Activated naive CD8-positive, alpha-beta T cell treated with anti-CD3 and anti-CD28 coated beads for 36 hours (primary cell): ENCODE measurements around the gene OTULIN. TPM values are rescaled to one million over a fixed set of nuclear protein-coding genes. Genes with fewer than 3 reads are reported as not detected.

Experiments used
- DNase-seq: peaks from one replicate; pipeline ENCODE4 v3.0.0; 2021
- H3K27ac Mint-ChIP-seq: one replicate; pipeline ENCODE4 v1.8.0; 2022; ENCODE audit warnings: mild to moderate bottlenecking, moderate library complexity, mixed read lengths
- H3K27me3 Mint-ChIP-seq: one replicate; pipeline ENCODE4 v1.8.0; 2022; ENCODE audit warnings: mild to moderate bottlenecking, mixed read lengths
- H3K36me3 Mint-ChIP-seq: one replicate; pipeline ENCODE4 v1.8.0; 2021; ENCODE audit warnings: mild to moderate bottlenecking, mixed read lengths
- H3K4me1 Mint-ChIP-seq: one replicate; pipeline ENCODE4 v1.8.0; 2021; ENCODE audit warnings: mixed read lengths
- H3K4me3 Mint-ChIP-seq: one replicate; pipeline ENCODE4 v1.8.0; 2022; ENCODE audit warnings: mild to moderate bottlenecking, moderate library complexity, mixed read lengths
- H3K9me3 Mint-ChIP-seq: one replicate; pipeline ENCODE4 v1.8.0; 2022; ENCODE audit warnings: mixed read lengths
- total RNA-seq, 2 experiments: library from RNA; stranded (reverse); gene quantifications; one replicate each; pipeline ENCODE4 v1.2.3, GENCODE V29; 2021

Gene OTULIN
- total RNA-seq, 2 experiments from 2014 or later = 68.9 TPM

DNA sequence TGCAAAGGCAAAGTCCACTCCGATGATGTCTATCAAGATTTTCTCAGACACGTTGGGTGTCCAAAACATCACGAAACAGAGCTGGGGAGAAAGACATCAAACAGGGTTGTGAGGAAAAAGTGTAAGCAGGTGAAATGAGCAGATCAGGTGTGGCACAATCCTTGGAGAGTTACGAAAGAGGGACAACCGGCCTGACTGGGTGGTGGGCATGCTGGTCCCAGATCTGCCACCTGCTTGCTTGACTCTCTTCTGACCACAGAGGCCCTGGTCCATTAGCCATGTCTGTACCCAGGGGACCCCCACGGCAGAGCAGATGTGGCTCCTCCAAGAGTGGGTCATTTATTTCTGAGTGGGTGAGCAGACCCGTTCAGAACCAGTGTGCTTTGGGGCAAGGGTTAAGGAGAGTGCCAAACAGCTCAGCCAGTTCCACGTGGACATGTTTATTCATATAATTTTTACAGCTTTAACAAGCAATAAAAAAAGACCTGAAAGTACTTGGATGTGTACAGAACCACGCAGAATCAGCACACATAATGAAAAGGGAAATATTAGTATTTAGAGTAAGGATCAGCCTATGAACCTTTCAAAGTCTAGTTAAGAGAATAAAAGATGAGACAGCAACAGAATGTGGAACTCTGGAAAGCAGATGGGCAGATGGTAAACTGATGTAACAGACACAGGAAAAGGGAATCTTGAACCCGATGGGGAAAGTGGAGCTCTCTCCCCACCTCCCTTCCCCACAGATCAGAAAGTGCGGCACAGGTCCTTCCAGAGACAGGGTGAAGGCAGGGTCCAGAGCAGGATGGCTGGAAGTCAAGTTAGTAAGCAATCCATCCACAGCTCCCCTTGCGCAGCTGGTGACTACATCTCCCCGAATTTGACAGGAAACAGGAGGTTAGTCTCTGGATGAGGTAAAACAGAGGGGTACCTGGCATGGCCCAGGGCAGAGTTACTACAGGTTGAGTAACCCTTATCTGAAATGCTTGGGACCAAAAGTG is 52.5 kb downstream of the OTULIN start:
- Mint-ChIP-seq H3K4me1 (peaks cover 10% of the 10 kb centered on the region), H3K27me3 (no peaks in the 10 kb centered on the region), H3K4me3 (no peak overlapping the region), H3K9me3 (no peaks in the 10 kb centered on the region), H3K27ac (no peak overlapping the region), H3K36me3 (peaks cover 28% of the 10 kb centered on the region)
- DNase-seq = no peak

GRCh38 chr5:14718778-14719177 is 54.3 kb downstream of the OTULIN start:
- Mint-ChIP-seq H3K4me3 (no peak overlapping the region), H3K27ac (no peak overlapping the region), H3K4me1 (peaks cover 14% of the 10 kb centered on the region), H3K36me3 (peaks cover 26% of the 10 kb centered on the region), H3K27me3 (no peaks in the 10 kb centered on the region), H3K9me3 (no peaks in the 10 kb centered on the region)
- DNase-seq = no peak

GRCh38 chr5:14720236-14720923 is 55.9 kb downstream of the OTULIN start:
- H3K27me3 Mint-ChIP-seq = no peaks in the 10 kb centered on the region
- H3K9me3 Mint-ChIP-seq = no peaks in the 10 kb centered on the region
- H3K4me3 Mint-ChIP-seq = no peak overlapping the region
- no peak for DNase-seq
- H3K4me1 Mint-ChIP-seq = peaks cover 14% of the 10 kb centered on the region
- no peak overlapping the region for H3K27ac Mint-ChIP-seq
- peaks cover 33% of the 10 kb centered on the region for H3K36me3 Mint-ChIP-seq

- DNase-seq = no peak
- Mint-ChIP-seq H3K4me3 (no peak overlapping the region), H3K36me3 (peaks cover 40% of the 10 kb centered on the region), H3K4me1 (peaks cover 16% of the 10 kb centered on the region), H3K9me3 (no peaks in the 10 kb centered on the region), H3K27ac (no peak overlapping the region), H3K27me3 (no peaks in the 10 kb centered on the region)
Measured at GRCh38 chr5:14721990-14722656, 57.6 kb downstream of the OTULIN start.

- no peak for DNase-seq
- no peak overlapping the region for H3K4me3 Mint-ChIP-seq
- H3K27ac Mint-ChIP-seq = no peak overlapping the region
- H3K4me1 Mint-ChIP-seq = peaks cover 16% of the 10 kb centered on the region
- H3K27me3 Mint-ChIP-seq = no peaks in the 10 kb centered on the region
- no peaks in the 10 kb centered on the region for H3K9me3 Mint-ChIP-seq
- peaks cover 37% of the 10 kb centered on the region for H3K36me3 Mint-ChIP-seq
Measured at GRCh38 chr5:14722923-14723322, 58.4 kb downstream of the OTULIN start.

- DNase-seq = no peak
- no peak overlapping the region for H3K4me3 Mint-ChIP-seq
- no peaks in the 10 kb centered on the region for H3K27me3 Mint-ChIP-seq
- H3K36me3 Mint-ChIP-seq = peaks cover 32% of the 10 kb centered on the region
- peak overlapping the region; percentile 3 for H3K27ac Mint-ChIP-seq
- peaks cover 14% of the 10 kb centered on the region for H3K4me1 Mint-ChIP-seq
- no peaks in the 10 kb centered on the region for H3K9me3 Mint-ChIP-seq
Measured at GRCh38 chr5:14723701-14724132, 59.2 kb downstream of the OTULIN start.

DNA sequence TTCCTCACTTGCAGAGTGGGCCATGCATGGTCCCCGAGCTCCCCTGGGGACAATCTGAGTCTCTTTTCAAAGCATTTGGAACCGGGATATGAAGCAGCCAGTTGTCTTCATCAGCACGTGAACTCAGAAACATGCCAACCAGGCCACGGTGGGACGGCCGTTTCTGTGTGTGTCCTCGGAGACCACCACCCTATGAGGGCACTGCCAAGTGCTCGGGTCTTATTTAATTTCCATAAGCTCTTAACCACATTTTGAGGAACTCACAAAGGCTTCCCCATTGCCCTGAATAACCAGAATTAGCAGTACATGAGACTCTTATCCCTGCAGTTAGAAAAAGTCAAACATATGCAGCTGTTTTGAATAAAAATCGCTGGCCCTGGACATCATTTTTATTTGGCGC is 60.1 kb downstream of the OTULIN start:
- no peaks in the 10 kb centered on the region for H3K9me3 Mint-ChIP-seq
- no peak for DNase-seq
- H3K4me1 Mint-ChIP-seq = peaks cover 11% of the 10 kb centered on the region
- H3K27me3 Mint-ChIP-seq = no peaks in the 10 kb centered on the region
- no peak overlapping the region for H3K4me3 Mint-ChIP-seq
- no peak overlapping the region for H3K27ac Mint-ChIP-seq
- H3K36me3 Mint-ChIP-seq = peaks cover 31% of the 10 kb centered on the region

DNA sequence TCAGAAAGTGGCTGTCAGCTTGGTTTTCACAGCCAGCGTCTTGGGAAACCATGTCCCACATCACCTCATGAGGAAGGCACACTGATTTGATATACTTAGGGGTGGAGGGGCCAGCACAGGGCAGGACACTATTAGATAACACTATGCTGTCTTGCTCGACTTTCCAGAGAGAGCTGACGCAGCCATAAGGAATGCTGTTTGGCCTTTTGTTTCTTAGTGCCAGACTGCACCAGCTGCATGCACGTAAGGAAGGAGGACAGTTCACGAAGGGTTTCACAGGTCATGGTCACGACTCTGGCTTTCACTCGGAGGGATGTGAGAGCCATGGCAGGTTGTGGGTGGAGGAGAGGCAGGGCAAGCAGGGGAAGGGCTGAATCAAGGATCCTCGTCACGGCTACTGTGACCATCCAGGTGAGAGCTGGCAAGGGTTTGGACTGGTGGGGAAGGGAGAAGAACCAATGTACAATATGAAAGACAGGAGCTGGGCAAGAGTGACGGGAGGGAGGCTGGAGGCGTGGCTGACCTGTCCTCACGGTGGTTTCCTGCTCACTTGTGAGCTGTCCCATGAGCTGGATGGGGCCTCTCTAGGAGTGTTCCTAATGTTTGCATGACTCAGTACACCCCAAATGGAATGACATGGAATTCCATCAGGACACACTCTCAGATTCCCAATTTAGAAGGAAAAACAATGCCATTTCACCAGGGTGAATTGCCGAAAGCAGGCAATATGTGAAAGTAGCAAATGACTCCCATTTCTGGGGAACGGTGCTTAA is 61.7 kb downstream of the OTULIN start:
- Mint-ChIP-seq H3K4me1 (peaks cover 5% of the 10 kb centered on the region), H3K4me3 (no peak overlapping the region), H3K27me3 (no peaks in the 10 kb centered on the region), H3K36me3 (peaks cover 25% of the 10 kb centered on the region), H3K27ac (peak overlapping the region; percentile 42), H3K9me3 (no peaks in the 10 kb centered on the region)
- no peak for DNase-seq

DNA sequence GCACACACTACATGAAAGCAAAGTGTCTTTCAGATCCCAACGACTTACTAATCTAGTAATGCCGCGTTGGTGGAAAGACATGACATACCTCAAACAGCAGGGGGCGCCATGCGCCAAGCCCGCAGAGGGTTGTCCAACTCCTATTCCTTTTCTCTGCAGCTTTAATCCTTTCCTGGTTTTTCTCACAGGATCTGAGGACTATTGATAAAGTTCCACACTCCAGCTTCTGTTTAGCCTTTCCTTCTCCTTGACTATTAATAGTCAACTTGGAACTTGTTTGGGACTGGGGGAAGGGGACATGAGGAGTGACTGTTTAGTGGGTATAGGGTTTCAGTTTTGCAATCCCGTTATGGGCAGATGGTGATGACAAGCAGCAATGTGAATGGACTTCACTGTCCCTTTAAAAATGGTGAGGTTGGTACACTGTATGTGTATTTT is 62.9 kb downstream of the OTULIN start:
- Mint-ChIP-seq H3K36me3 (peaks cover 25% of the 10 kb centered on the region), H3K9me3 (no peaks in the 10 kb centered on the region), H3K4me3 (no peak overlapping the region), H3K27me3 (no peaks in the 10 kb centered on the region), H3K4me1 (peaks cover 5% of the 10 kb centered on the region), H3K27ac (no peak overlapping the region)
- DNase-seq = peak; percentile 73

DNA sequence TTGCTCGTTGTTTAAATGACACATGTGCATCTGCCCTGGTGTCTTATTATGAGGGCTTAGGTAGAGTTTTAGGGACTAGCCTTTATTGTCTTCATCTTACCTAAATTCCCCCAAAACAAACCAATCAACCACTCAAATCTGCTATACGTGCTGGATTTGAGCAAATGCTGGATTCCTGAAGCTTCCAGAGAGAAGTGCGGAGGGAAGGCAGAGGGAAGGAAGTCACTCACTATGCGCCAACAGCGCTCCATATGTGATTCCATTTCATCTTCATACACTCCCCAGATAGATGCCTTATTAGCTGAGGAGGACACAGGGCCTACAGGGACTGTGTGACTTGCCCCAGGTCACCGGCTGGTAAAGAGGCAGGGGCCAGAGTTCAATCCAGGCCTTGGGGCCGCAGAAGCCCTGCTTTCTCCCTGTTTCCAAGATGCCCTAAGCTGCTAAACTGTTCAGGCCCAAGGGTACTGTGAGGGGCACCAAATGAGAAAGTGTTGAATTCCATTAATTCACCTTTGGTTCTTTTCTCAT is 63.5 kb downstream of the OTULIN start:
- H3K36me3 Mint-ChIP-seq = peaks cover 25% of the 10 kb centered on the region

DNA sequence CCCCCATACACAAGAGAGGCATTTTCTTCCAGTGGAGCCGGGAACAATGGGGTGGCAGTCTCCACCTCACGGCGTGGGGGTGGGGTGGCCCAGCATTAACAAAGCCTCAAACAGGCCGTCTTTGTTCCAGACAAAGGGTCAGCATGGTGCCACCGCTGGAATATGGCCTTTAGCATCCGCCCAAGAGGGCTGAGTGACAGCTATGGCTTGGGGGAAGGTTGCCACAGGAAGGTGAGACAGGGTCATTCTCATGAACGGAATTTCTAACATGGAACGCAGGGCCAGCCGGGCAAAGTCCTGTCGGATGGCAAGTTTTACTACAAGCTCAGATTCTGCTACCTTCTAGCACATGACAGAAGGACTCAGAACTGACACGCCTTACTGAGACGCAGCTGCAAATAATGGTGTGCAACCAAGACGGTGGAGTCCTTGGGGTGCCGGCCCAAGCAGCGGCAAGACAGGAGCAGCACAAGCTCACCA is 64.0 kb downstream of the OTULIN start:
- Mint-ChIP-seq H3K4me3 (no peak overlapping the region), H3K9me3 (no peaks in the 10 kb centered on the region), H3K36me3 (peaks cover 23% of the 10 kb centered on the region), H3K27ac (no peak overlapping the region), H3K4me1 (peaks cover 4% of the 10 kb centered on the region), H3K27me3 (no peaks in the 10 kb centered on the region)
- no peak for DNase-seq

More for the DNA sequence above, 63.5 kb downstream of the OTULIN start:
- Mint-ChIP-seq H3K27ac (no peak overlapping the region), H3K9me3 (no peaks in the 10 kb centered on the region), H3K27me3 (no peaks in the 10 kb centered on the region), H3K4me3 (no peak overlapping the region), H3K4me1 (peaks cover 5% of the 10 kb centered on the region)
- no peak for DNase-seq

GRCh38 chr5:14729448-14730385 is 65.2 kb downstream of the OTULIN start:
- H3K4me3 Mint-ChIP-seq = no peak overlapping the region
- no peaks in the 10 kb centered on the region for H3K9me3 Mint-ChIP-seq
- no peak overlapping the region for H3K27ac Mint-ChIP-seq
- peaks cover 2% of the 10 kb centered on the region for H3K4me1 Mint-ChIP-seq
- H3K27me3 Mint-ChIP-seq = no peaks in the 10 kb centered on the region
- no peak for DNase-seq
- H3K36me3 Mint-ChIP-seq = peaks cover 18% of the 10 kb centered on the region

GRCh38 chr5:14730466-14730865 is 65.9 kb downstream of the OTULIN start:
- H3K9me3 Mint-ChIP-seq = no peaks in the 10 kb centered on the region
- H3K27me3 Mint-ChIP-seq = no peaks in the 10 kb centered on the region
- H3K4me3 Mint-ChIP-seq = no peak overlapping the region
- no peak overlapping the region for H3K27ac Mint-ChIP-seq
- peaks cover 2% of the 10 kb centered on the region for H3K4me1 Mint-ChIP-seq
- peaks cover 13% of the 10 kb centered on the region for H3K36me3 Mint-ChIP-seq
- DNase-seq = no peak
